HG02970 (cell line): Measurements from ENCODE around the gene TPSAB1.

ENCODE experiments used
- ATAC-seq: cut with Tn5 transposase; IDR thresholded peaks from one replicate; pipeline ENCODE4 v1.9.1; 2021; ENCODE audit warnings: mild to moderate bottlenecking, moderate library complexity, moderate number of reproducible peaks; ENCODE audit not compliant: unreplicated experiment, low FRiP score

TPSAB1 gene

DNA sequence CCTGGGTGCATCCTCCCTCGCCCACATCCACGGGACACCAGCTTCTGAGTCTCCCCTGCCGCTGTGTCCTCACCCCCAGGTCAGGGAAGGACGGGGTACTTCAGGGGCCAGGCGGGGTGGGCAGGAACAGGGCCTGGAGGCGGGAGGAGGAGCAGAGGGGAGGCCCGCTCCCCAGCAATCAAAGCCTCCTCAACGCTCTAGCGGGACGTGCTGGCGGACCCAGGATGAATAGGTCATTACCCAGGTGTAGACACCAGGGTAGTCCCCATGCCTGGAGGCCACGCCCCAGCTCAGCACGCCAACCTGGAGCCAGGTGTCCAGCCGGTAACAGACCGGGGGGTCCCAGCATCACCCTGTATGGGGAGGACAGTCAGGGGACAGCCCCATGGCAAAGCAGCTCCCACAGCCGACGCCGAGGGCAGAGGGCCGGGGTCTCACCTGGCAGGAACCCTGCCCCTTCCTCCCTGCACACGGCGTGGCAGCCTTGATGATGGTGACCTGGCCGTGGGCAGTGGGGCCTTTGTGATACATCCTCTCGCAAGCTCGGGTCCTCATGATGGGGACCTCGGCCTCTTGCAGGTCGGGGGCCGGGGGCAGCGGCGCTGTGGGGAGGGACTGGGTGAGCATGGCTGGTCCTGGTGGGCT lies 39.6 kb downstream of the TPSAB1 start:
- ATAC-seq, result no peak

DNA sequence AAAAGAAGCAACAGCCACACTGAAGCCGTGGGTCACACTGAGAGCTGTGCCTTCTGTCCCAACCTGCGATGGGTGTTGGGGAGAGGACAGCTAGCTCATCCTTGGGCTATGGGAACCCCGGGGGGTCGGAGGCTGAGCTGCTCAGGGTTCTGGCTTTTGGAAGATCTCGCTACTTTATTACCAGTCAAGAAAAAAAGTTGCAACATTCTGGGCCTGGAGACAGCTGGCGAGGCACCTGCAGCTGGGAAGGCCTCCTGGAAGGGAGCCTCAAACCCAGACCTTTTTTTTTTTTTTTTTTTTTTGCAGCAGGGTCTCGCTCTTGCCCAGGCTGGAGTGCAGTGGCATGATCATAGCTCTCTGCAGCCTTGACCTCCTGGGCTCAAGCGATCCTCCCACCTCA lies 40.3 kb downstream of the TPSAB1 start:
- no peak for ATAC-seq

DNA sequence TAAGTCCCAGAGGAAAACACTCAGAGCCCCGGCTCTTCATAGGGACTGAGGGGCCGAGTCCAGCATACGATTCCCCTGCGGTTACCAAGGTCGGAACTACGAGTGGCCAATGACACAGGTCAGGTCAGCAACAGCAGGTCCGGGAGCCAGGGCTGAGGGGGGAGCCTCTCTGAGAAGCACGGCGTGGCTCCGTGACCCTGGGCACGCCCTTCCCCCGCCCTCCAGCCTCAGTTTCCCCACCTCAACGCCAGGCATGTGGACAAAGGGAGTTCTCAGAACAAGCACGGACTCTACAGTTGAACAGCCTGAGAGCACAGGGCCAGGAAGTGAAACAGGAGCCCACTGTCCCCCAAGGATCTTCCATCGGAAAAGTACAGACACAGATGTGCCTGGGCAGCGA lies 41.0 kb downstream of the TPSAB1 start:
- no peak for ATAC-seq

- ATAC-seq, result no peak
Observed at GRCh38 chr16:1282324-1282973, 41.9 kb downstream of the TPSAB1 start.

GRCh38 chr16:1283296-1283695 lies 42.8 kb downstream of the TPSAB1 start:
- no peak for ATAC-seq

DNA sequence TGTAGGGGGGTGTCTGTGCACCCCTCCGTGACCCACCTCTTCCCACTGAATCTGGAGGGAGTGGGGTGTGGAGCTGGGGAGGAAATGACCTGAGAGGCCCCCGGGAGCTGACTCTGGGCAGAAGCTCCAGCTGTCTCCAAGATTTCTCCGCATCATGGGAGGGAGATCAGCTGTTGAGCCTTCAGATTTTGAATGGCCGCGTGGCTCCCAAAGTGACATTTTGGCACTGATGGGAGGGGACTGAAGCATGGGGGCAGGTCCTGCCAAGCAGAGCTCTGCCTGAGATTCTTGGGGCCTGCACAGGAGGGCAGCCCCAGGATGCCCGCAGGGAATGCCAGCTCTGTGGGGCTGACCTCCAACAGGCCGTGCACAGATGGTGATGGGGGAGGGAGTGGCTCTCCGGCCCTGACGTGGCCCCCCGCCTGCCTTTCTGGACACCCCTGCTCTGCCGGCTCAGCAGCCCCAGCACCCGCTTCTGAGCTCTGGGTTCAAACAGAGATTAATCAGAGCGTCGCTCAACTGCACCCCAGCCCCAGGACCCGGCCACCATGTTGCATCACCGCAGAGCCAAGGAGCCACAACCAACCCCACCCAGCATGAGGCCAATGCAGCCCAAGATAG lies 43.6 kb downstream of the TPSAB1 start:
- no peak for ATAC-seq

GRCh38 chr16:1285669-1286512 lies 45.4 kb downstream of the TPSAB1 start:
- ATAC-seq, result no peak

DNA sequence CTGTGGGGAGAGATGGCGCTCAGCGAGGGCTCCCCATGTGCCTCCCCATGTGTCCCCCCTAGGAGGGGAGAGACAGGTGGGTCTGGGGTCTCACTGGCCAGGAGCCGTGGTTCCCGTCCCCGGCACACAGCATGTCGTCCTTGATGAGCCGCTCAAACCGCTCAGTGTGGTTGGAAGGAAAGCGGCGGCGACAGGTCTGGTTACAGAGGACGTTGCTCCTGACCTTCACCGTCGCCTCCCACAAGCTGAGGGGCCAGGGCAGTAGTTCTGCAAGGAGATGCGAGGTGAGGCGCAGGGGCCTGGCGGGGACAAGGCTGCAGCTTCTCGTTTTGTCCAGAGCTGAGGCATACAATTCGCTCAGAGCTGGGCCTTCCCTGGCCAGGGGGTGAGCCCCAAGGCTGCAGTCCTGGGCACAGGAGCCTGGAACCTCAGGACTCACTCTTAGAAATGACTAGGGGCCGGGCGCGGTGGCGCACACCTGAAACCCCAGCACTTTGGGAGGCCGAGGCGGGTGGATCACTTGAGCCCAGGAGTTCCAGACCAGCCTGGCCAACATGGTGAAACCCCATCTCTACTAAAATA lies 46.1 kb downstream of the TPSAB1 start:
- no peak for ATAC-seq

GRCh38 chr16:1287982-1288670 lies 47.6 kb downstream of the TPSAB1 start:
- no peak for ATAC-seq

DNA sequence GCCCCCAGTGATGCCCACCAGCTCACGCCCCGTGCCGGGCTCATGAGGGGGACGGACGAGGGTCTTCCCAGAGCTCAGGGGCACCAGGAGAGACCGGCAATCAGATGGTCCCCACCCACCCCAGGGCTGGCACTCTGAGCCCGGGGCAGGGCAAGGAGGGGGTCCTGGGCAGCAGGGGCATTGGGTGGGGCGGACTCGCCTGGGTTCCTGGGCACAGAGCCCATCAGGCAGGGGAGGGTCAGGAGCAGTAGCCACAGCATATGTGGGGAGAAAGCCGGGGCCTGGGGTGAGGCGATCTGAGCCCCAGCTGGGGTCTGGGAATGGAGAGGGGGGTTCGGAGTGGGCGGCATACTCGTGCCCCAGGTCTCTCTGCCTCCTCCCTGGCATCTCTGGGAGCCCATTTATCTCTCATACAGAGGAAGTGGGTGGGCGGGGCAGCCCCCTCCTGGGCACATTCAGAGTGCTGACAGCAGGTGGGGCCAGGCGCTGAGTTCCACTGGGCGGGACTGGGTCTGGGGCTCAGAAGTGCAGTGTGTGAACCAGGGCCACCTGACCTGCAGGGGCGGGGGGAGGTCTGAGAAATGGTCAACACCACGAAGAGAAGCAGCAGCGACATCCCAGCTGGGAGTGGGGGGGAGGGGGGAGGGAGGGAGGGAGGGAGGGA lies 48.4 kb downstream of the TPSAB1 start:
- ATAC-seq, result no peak

GRCh38 chr16:1289477-1289866 lies 49.0 kb downstream of the TPSAB1 start:
- ATAC-seq, result no peak

DNA sequence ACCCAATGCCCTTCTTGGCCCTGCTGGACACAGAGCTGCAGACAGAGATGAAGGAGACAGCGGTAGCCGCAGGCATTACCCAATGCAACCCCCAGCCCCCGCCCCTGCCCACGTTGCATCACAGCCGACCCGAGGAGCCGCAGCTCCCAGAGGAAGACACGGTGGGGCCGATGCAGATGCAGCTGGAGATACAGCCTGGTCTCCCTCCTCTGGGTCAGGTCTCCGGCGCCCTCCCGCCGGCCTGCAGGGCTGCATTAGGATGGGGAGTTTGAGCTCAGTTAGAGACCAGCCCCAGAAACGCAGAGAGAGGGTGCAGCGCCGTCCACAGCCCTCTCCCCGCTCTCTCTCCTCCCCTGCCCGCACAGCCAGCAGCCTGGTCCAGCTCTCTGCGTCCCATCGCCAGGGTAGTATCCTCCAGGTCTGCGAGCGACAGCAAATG lies 49.6 kb downstream of the TPSAB1 start:
- no peak for ATAC-seq

- ATAC-seq, result no peak
Observed at GRCh38 chr16:1290860-1291575, 50.5 kb downstream of the TPSAB1 start.

GRCh38 chr16:1291576-1291974 lies 51.1 kb downstream of the TPSAB1 start:
- ATAC-seq, result no peak
